ENCODE data around the gene HIVEP3.

- TF ChIP-seq, protein P1, sequence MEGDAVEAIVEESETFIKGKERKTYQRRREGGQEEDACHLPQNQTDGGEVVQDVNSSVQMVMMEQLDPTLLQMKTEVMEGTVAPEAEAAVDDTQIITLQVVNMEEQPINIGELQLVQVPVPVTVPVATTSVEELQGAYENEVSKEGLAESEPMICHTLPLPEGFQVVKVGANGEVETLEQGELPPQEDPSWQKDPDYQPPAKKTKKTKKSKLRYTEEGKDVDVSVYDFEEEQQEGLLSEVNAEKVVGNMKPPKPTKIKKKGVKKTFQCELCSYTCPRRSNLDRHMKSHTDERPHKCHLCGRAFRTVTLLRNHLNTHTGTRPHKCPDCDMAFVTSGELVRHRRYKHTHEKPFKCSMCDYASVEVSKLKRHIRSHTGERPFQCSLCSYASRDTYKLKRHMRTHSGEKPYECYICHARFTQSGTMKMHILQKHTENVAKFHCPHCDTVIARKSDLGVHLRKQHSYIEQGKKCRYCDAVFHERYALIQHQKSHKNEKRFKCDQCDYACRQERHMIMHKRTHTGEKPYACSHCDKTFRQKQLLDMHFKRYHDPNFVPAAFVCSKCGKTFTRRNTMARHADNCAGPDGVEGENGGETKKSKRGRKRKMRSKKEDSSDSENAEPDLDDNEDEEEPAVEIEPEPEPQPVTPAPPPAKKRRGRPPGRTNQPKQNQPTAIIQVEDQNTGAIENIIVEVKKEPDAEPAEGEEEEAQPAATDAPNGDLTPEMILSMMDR (IDR thresholded peaks at IDR 0.05) = no peak
- TF ChIP-seq EZH2 (IDR thresholded peaks at IDR 0.05) (no peak), EZH2phosphoT487 (IDR thresholded peaks at IDR 0.05) (no peak)
These were observed 23.6 kb upstream of the HIVEP3 start for GRCh38 chr1:41942278-41942677.
